H9 (cell line): Measurements from ENCODE around the gene SNAI3. TPM values are rescaled to one million over a fixed set of nuclear protein-coding genes. Genes with fewer than 3 reads are reported as not detected.

ENCODE experiments used
- DNase-seq: peaks from one replicate; pipeline ENCODE4 v3.0.0-alpha.2; 2017
- H2AFZ ChIP-seq: one replicate; pipeline ENCODE4 v1.6.1; 2013; ENCODE audit warnings: mild to moderate bottlenecking, low read length, control low read depth, moderate library complexity
- H2AK5ac ChIP-seq: 2 replicates; pipeline ENCODE4 v1.6.1; 2013; ENCODE audit warnings: low read length, control low read depth, mixed read lengths; ENCODE audit not compliant: insufficient read length
- H2BK120ac ChIP-seq: one replicate; pipeline ENCODE4 v1.6.1; 2013; ENCODE audit warnings: low read depth, mild to moderate bottlenecking, low read length, control low read depth, inconsistent platforms; ENCODE audit not compliant: poor library complexity, severe bottlenecking
- H2BK12ac ChIP-seq: 2 replicates; pipeline ENCODE4 v1.6.1; 2013; ENCODE audit warnings: low read length, control low read depth, mixed read lengths, low read depth; ENCODE audit not compliant: insufficient read length
- H2BK15ac ChIP-seq: 2 replicates; pipeline ENCODE4 v1.6.1; 2013; ENCODE audit warnings: low read depth, low read length, control low read depth
- H2BK20ac ChIP-seq: one replicate; pipeline ENCODE4 v1.6.1; 2013; ENCODE audit warnings: low read depth, mild to moderate bottlenecking, low read length, control low read depth, inconsistent platforms; ENCODE audit not compliant: poor library complexity, severe bottlenecking
- H2BK5ac ChIP-seq: 2 replicates; pipeline ENCODE4 v1.6.1; 2013; ENCODE audit warnings: low read length, control low read depth, mixed read lengths; ENCODE audit not compliant: insufficient read length
- H3K14ac ChIP-seq: 2 replicates; pipeline ENCODE4 v1.6.1; 2013; ENCODE audit warnings: low read length, control low read depth; ENCODE audit not compliant: insufficient read depth
- H3K18ac ChIP-seq: 2 replicates; pipeline ENCODE4 v1.6.1; 2013; ENCODE audit warnings: low read depth, mild to moderate bottlenecking, mixed read lengths, low read length, control low read depth; ENCODE audit not compliant: insufficient read length
- H3K23ac ChIP-seq: 2 replicates; pipeline ENCODE4 v1.6.1; 2013; ENCODE audit warnings: low read length, control low read depth, mixed read lengths, low read depth; ENCODE audit not compliant: insufficient read length
- H3K23me2 ChIP-seq: 2 replicates; pipeline ENCODE4 v1.6.1; 2013; ENCODE audit warnings: low read depth, mild to moderate bottlenecking, mixed read lengths, low read length, control low read depth; ENCODE audit not compliant: insufficient read length, poor library complexity, severe bottlenecking
- H3K27ac ChIP-seq: 2 replicates; pipeline ENCODE4 v1.5.1; 2013; ENCODE audit warnings: low read length, control low read depth, mixed read lengths, low read depth; ENCODE audit not compliant: insufficient read length
- H3K27me3 ChIP-seq: 2 replicates; pipeline ENCODE4 v1.6.1; 2013; ENCODE audit warnings: low read length, control low read depth, inconsistent platforms; ENCODE audit not compliant: insufficient read depth
- H3K4ac ChIP-seq: 2 replicates; pipeline ENCODE4 v1.6.1; 2013; ENCODE audit warnings: low read depth, mild to moderate bottlenecking, control low read depth, inconsistent platforms, low read length, moderate library complexity
- H3K4me1 ChIP-seq: 2 replicates; pipeline ENCODE4 v1.6.1; 2013; ENCODE audit warnings: low read length, control low read depth, inconsistent platforms; ENCODE audit not compliant: insufficient read depth
- H3K4me2 ChIP-seq: 2 replicates; pipeline ENCODE4 v1.6.1; 2013; ENCODE audit warnings: low read length, control low read depth, mixed read lengths; ENCODE audit not compliant: insufficient read length, insufficient read depth
- H3K56ac ChIP-seq: 2 replicates; pipeline ENCODE4 v1.6.1; 2013; ENCODE audit warnings: low read depth, mild to moderate bottlenecking, mixed read lengths, low read length, control low read depth; ENCODE audit not compliant: insufficient read length
- H3K79me1 ChIP-seq: 2 replicates; pipeline ENCODE4 v1.6.1; 2013; ENCODE audit warnings: low read depth, mild to moderate bottlenecking, moderate library complexity, low read length, control low read depth, inconsistent platforms; ENCODE audit not compliant: insufficient read depth, poor library complexity, severe bottlenecking
- H3K79me2 ChIP-seq: 2 replicates; pipeline ENCODE4 v1.6.1; 2013; ENCODE audit warnings: low read length, control low read depth, inconsistent platforms; ENCODE audit not compliant: insufficient read depth
- H3K9ac ChIP-seq: 2 replicates; pipeline ENCODE4 v1.6.1; 2013; ENCODE audit warnings: low read length, control low read depth, mixed read lengths; ENCODE audit not compliant: insufficient read length; ENCODE audit errors: extremely low read depth
- H3K9me3 ChIP-seq: one replicate; pipeline ENCODE4 v1.6.1; 2013; ENCODE audit warnings: low read depth, low read length, inconsistent platforms; ENCODE audit not compliant: control insufficient read depth
- H3T11ph ChIP-seq: one replicate; pipeline ENCODE4 v1.6.1; 2013; ENCODE audit warnings: mild to moderate bottlenecking, low read length, control low read depth, inconsistent platforms
- H4K20me1 ChIP-seq: one replicate; pipeline ENCODE4 v1.6.1; 2013; ENCODE audit not compliant: control insufficient read depth, insufficient read length, insufficient read depth
- H4K5ac ChIP-seq: 2 replicates; pipeline ENCODE4 v1.6.1; 2013; ENCODE audit warnings: low read depth, mild to moderate bottlenecking, mixed read lengths, low read length, control low read depth; ENCODE audit not compliant: insufficient read length
- H4K8ac ChIP-seq: replicated peaks from 2 replicates; pipeline ENCODE4 v1.6.1; 2013; ENCODE audit warnings: low read length, control low read depth, mixed read lengths, low read depth; ENCODE audit not compliant: insufficient read length
- H4K91ac ChIP-seq: 2 replicates; pipeline ENCODE4 v1.6.1; 2013; ENCODE audit warnings: low read depth, mild to moderate bottlenecking, moderate library complexity, mixed read lengths, low read length, control low read depth; ENCODE audit not compliant: insufficient read length
- H3K27ac Mint-ChIP-seq, 3 experiments: 2 replicates in 2 of 3; 3 replicates in 1 of 3; pipeline ENCODE4 v1.8.0; 2020 to 2021; ENCODE audit warnings: mixed read lengths in 3 of 3, mild to moderate bottlenecking in 1 of 3, moderate library complexity in 1 of 3
- H3K27me3 Mint-ChIP-seq: 2 replicates; pipeline ENCODE4 v1.8.0; 2021; ENCODE audit warnings: low read depth, mild to moderate bottlenecking, moderate library complexity, mixed read lengths
- H3K36me3 Mint-ChIP-seq, 3 experiments: 2 replicates in 2 of 3; 3 replicates in 1 of 3; pipeline ENCODE4 v1.8.0; 2020 to 2021; ENCODE audit warnings: low read depth in 3 of 3, mixed read lengths in 3 of 3; ENCODE audit not compliant: insufficient read depth in 1 of 3
- H3K4me1 Mint-ChIP-seq, 2 experiments: 2 replicates each; pipeline ENCODE4 v1.8.0; 2020; ENCODE audit warnings: mixed read lengths in 2 of 2
- H3K4me3 Mint-ChIP-seq, 2 experiments: 2 replicates in 1 of 2; 3 replicates in 1 of 2; pipeline ENCODE4 v1.8.0; 2020 to 2021; ENCODE audit warnings: mild to moderate bottlenecking in 2 of 2, mixed read lengths in 2 of 2, moderate library complexity in 1 of 2
- H3K9me3 Mint-ChIP-seq, 2 experiments: 2 replicates in 1 of 2; 3 replicates in 1 of 2; pipeline ENCODE4 v1.8.0; 2020; ENCODE audit warnings: mild to moderate bottlenecking in 2 of 2, mixed read lengths in 2 of 2, moderate library complexity in 1 of 2
- CTCF ChIP-seq: fragments of 200-600 bp; sonication (generic); conservative IDR thresholded peaks from 3 replicates; pipeline ENCODE4 v1.8.0; 2021; ENCODE audit warnings: antibody characterized with exemption, mild to moderate bottlenecking
- WGBS: extraction: QIAGEN DNeasy Blood & Tissue Kit; methylation state at CpG from one replicate; pipeline ENCODE4 v1.1.7; 2013; ENCODE audit warnings: missing lambda C conversion rate, low lambda C conversion rate, mixed read lengths; ENCODE audit not compliant: insufficient read length; ENCODE audit errors: extremely low coverage; 5-methylcytosine and 5-hydroxymethylcytosine counted together
- total RNA-seq: library from RNA; stranded (reverse); gene quantifications from 2 replicates; pipeline ENCODE4 v1.2.1, GENCODE V29; 2021

Gene SNAI3
- total RNA-seq, 1 experiment from 2014 or later, result 3.2 TPM

- no peak overlapping the region for H4K91ac ChIP-seq
- H3T11ph ChIP-seq, result no peak overlapping the region
- H2BK12ac ChIP-seq, result no peak overlapping the region
- Mint-ChIP-seq H3K27ac (peak overlapping the region; percentile 49 to 96 (median 63); a peak in 2 of 7 replicates), H3K27me3 (no peaks in the 10 kb centered on the region), H3K4me1 (peaks cover 9 to 15% of the 10 kb centered on the region in 2 experiments), H3K36me3 (peaks cover 0 to 5% (median 4%) of the 10 kb centered on the region in 3 experiments; a peak in 3 of 7 replicates), H3K9me3 (no peaks in the 10 kb centered on the region; a peak in 1 of 5 replicates), H3K4me3 (no peak overlapping the region)
- H2BK20ac ChIP-seq, result no peak overlapping the region
- no peak overlapping the region for H3K4ac ChIP-seq
- no peaks in the 10 kb centered on the region for H3K9me3 ChIP-seq
- H2BK5ac ChIP-seq, result no peak overlapping the region
- H3K4me2 ChIP-seq, result no peak overlapping the region
- no peak overlapping the region for H4K8ac ChIP-seq
- no peak overlapping the region for H2BK120ac ChIP-seq
- no peaks in the 10 kb centered on the region for H3K27me3 ChIP-seq
- H3K27ac ChIP-seq, result no peak overlapping the region
- no peaks in the 10 kb centered on the region; the same call in 1 of the 2 replicates for H3K79me2 ChIP-seq
- no peak overlapping the region for H3K14ac ChIP-seq
- no peak overlapping the region for H3K56ac ChIP-seq
- no peak overlapping the region for H3K23ac ChIP-seq
- H3K4me1 ChIP-seq, result peaks cover 4% of the 10 kb centered on the region; the same call in 1 of the 2 replicates
- no peak overlapping the region for H3K9ac ChIP-seq
- WGBS, result no CpG with 5 or more reads among the region's 16 CpGs
- H3K18ac ChIP-seq, result no peak overlapping the region
- no peak overlapping the region for H2AFZ ChIP-seq
- H4K20me1 ChIP-seq, result no peaks in the 10 kb centered on the region
- no peak overlapping the region for H4K5ac ChIP-seq
- peaks cover 6% of the 10 kb centered on the region for H3K23me2 ChIP-seq
- no peak for TF ChIP-seq CTCF
- no peak overlapping the region for H2AK5ac ChIP-seq
- H3K79me1 ChIP-seq, result no peaks in the 10 kb centered on the region
- H2BK15ac ChIP-seq, result no peak overlapping the region
- no peak for DNase-seq
Observed at GRCh38 chr16:88710556-88710955, 24.2 kb upstream of the SNAI3 start.
